ENCODE results near the gene C11orf68. TPM values are rescaled to one million over a fixed set of nuclear protein-coding genes. Genes with fewer than 3 reads are reported as not detected.

The C11orf68 gene
- total and polyA plus RNA-seq, 10 of the 15 experiments (the other 5 are each of a cell fraction or from before 2014, with no cell fraction given): 3.0 to 25.4 (median 16.7) TPM

GRCh38 chr11:65928667-65929066 is 9.8 kb upstream of the C11orf68 start:
- ChIA-PET POLR2A (interaction anchor here (1.0 to 3.1 kb wide), 10 partner anchors 8 to 41 kb away, joined by 3 to 29 read pairs (median 5); partner anchors contain the start of genes CCDC85B and FOSL1), SMC1A (ENCODE audit: uncharacterized antibody, unreplicated experiment) (interaction anchor here (0.7 to 2.3 kb wide), 4 partner anchors 14 to 39 kb away, joined by 3 to 19 read pairs (median 6); partner anchors contain the start of gene CCDC85B), RAD21 (ENCODE audit: unreplicated experiment) (interaction anchor here (0.5 to 1.6 kb wide), 7 partner anchors 27 to 207 kb away, joined by 3 to 9 read pairs (median 3); partner anchors contain the start of genes BANF1, CCDC85B and EIF1AD), CTCF (interaction anchor here (1.0 to 2.0 kb wide), 4 partner anchors 35 to 58 kb away, joined by 4 to 7 read pairs (median 6); partner anchors contain the start of gene CCDC85B)
- no peak for DNase-seq (ENCODE audit: low read depth, low spot score)
- peaks cover 20% of the 10 kb centered on the region for H3K4me1 ChIP-seq (ENCODE audit: control insufficient read depth, insufficient read depth, low read length)
- 44% methylated on average over 6 of the region's 6 CpGs for WGBS (ENCODE audit: insufficient coverage, insufficient replicate concordance, low lambda C conversion rate, missing lambda C conversion rate)
- H3K4me2 ChIP-seq (ENCODE audit: control insufficient read depth, insufficient read depth): peak overlapping the region; percentile 92
- BruUV-seq (replicated peaks): TSS peak; percentile 68
- FAIRE-seq: peak; percentile 38
- TF ChIP-seq HDGF (IDR thresholded peaks at IDR 0.05): no peak
- TF ChIP-seq RELA (IDR thresholded peaks at IDR 0.05; ENCODE audit: borderline replicate concordance, partially characterized antibody): no peak
- TF ChIP-seq ZBTB11 (CRISPR knock-in tag; IDR thresholded peaks at IDR 0.05): no peak
- TF ChIP-seq NR2F1 (conservative IDR thresholded peaks at IDR 0.05): no peak
- TF ChIP-seq KAT2A (conservative IDR thresholded peaks at IDR 0.05; ENCODE audit: control insufficient read depth, low read depth, low read length): no peak
- no peak for TF ChIP-seq PKNOX1 (IDR thresholded peaks at IDR 0.05)
- TF ChIP-seq ZZZ3 (IDR thresholded peaks at IDR 0.05; ENCODE audit: control insufficient read depth, insufficient read length, low read depth): no peak
- peak overlapping the region; percentile 83 for H3K9ac ChIP-seq (ENCODE audit: control insufficient read depth, insufficient read depth, low read length)
- H3K27me3 ChIP-seq (replicated peaks in 1 of 2; ENCODE audit: control insufficient read depth in 2 of 2, insufficient read depth in 2 of 2, low read length in 1 of 2): no peaks in the 10 kb centered on the region
- H3K27ac ChIP-seq (ENCODE audit: control insufficient read depth, insufficient read depth): peak overlapping the region; percentile 99
- intact Hi-C loops (cut with micrococcal nuclease; ENCODE audit: unreplicated experiment): loop anchor here (5.0 kb wide), 1 partner anchor 36 kb away; the partner anchor contains the start of gene CCDC85B
- H3K4me3 ChIP-seq: peak overlapping the region; percentile 65; the same call in 1 of the 2 replicates
- ATAC-seq: peak; percentile 36
- no peaks in the 10 kb centered on the region for H3K79me2 ChIP-seq (ENCODE audit: control insufficient read depth, insufficient read depth, low read length)
- H2AFZ ChIP-seq (ENCODE audit: control insufficient read depth, low read depth, low read length): peak overlapping the region; percentile 6
- no peaks in the 10 kb centered on the region for H3K36me3 ChIP-seq (ENCODE audit: control insufficient read depth in 2 of 2, insufficient read depth in 2 of 2, low read length in 1 of 2)
- no peaks in the 10 kb centered on the region for H4K20me1 ChIP-seq (ENCODE audit: control insufficient read depth, insufficient read depth)
- in situ Hi-C loops (cut with MboI): no loop called here
- no peaks in the 10 kb centered on the region for H3K9me3 ChIP-seq (replicated peaks; ENCODE audit: control insufficient read depth, insufficient read depth, low read length)

All from GM12878 (cell line).